ENCODE data around the gene FAM83B. TPM values are rescaled to one million over a fixed set of nuclear protein-coding genes. Genes with fewer than 3 reads are reported as not detected.
"Not testable (repeated sequence)": the region's sequence is repeated elsewhere in the genome, so short reads cannot be mapped to it uniquely, and the experiment has no call there.

FAM83B gene
- polyA plus RNA-seq, 3 donors = 0.09 to 0.51 TPM; not detected in 1

GRCh38 chr6:54856129-54856528, 9.6 kb downstream of the FAM83B start:
- 31 to 75% (median 71%) methylated on average over 3 of the region's 3 CpGs for WGBS, 3 donors
- no peak overlapping the region for H3K27ac ChIP-seq (ENCODE audit: low read depth, low read length)

GRCh38 chr6:54860132-54860531, 13.6 kb downstream of the FAM83B start:
- H3K27ac ChIP-seq (ENCODE audit: low read depth, low read length) = no peak overlapping the region

- 87 to 96% (median 92%) methylated on average over 5 of the region's 5 CpGs for WGBS, 3 donors
- no peak overlapping the region for H3K27ac ChIP-seq (ENCODE audit: low read depth, low read length)
Observed at GRCh38 chr6:54860739-54861138, 14.2 kb downstream of the FAM83B start.

- H3K27ac ChIP-seq (ENCODE audit: low read depth, low read length) = no peak overlapping the region
- 59 to 81% (median 77%) methylated on average over 10 of the region's 10 CpGs for WGBS, 3 donors
Observed at GRCh38 chr6:54861905-54862616, 15.5 kb downstream of the FAM83B start.

- WGBS, 3 donors = 73 to 85% (median 85%) methylated on average over 2 of the region's 2 CpGs
- H3K27ac ChIP-seq (ENCODE audit: low read depth, low read length) = no peak overlapping the region
Observed at GRCh38 chr6:54864272-54864671, 17.7 kb downstream of the FAM83B start.

- no peak overlapping the region for H3K27ac ChIP-seq (ENCODE audit: low read depth, low read length)
- WGBS, 3 donors = 73 to 80% (median 74%) methylated on average over 5 of the region's 5 CpGs
Observed at GRCh38 chr6:54865091-54865631, 18.6 kb downstream of the FAM83B start.

GRCh38 chr6:54868556-54868955, 22.0 kb downstream of the FAM83B start:
- no peak overlapping the region for H3K27ac ChIP-seq (ENCODE audit: low read depth, low read length)

- WGBS, 3 donors = 18 to 64% (median 49%) methylated on average over 1 of the region's 1 CpG
- H3K27ac ChIP-seq (ENCODE audit: low read depth, low read length) = no peak overlapping the region
Observed at GRCh38 chr6:54873599-54873998, 27.0 kb downstream of the FAM83B start.

- 79 to 88% (median 80%) methylated on average over 2 of the region's 2 CpGs for WGBS, 3 donors
- H3K27ac ChIP-seq (ENCODE audit: low read depth, low read length) = no peak overlapping the region
Observed at GRCh38 chr6:54874349-54875048, 27.9 kb downstream of the FAM83B start.

GRCh38 chr6:54875539-54875938, 29.0 kb downstream of the FAM83B start:
- 75 to 85% (median 77%) methylated on average over 3 of the region's 3 CpGs for WGBS, 3 donors

GRCh38 chr6:54876365-54876764, 29.8 kb downstream of the FAM83B start:
- H3K27ac ChIP-seq (ENCODE audit: low read depth, low read length) = no peak overlapping the region
- 84 to 93% (median 87%) methylated on average over 8 of the region's 8 CpGs for whole genome bisulfite sequencing, 3 donors

More at GRCh38 chr6:54875539-54875938, 29.0 kb downstream of the FAM83B start:
- H3K27ac ChIP-seq (ENCODE audit: low read depth, low read length) = no peak overlapping the region

- no peak overlapping the region for H3K27ac ChIP-seq (ENCODE audit: low read depth, low read length)
Observed at GRCh38 chr6:54876871-54877270, 30.3 kb downstream of the FAM83B start.

- H3K27ac ChIP-seq (ENCODE audit: low read depth, low read length) = no peak overlapping the region
- WGBS, 3 donors = 80 to 86% (median 86%) methylated on average over 5 of the region's 5 CpGs
Observed at GRCh38 chr6:54877713-54878317, 31.2 kb downstream of the FAM83B start.

GRCh38 chr6:54878718-54879117, 32.1 kb downstream of the FAM83B start:
- WGBS, 3 donors = 72 to 78% (median 76%) methylated on average over 2 of the region's 2 CpGs
- no peak overlapping the region for H3K27ac ChIP-seq (ENCODE audit: low read depth, low read length)

GRCh38 chr6:54879188-54879985, 32.8 kb downstream of the FAM83B start:
- no peak overlapping the region for H3K27ac ChIP-seq (ENCODE audit: low read depth, low read length)
- 50 to 57% (median 53%) methylated on average over 8 of the region's 8 CpGs for WGBS, 3 donors

- 38 to 72% (median 71%) methylated on average over 1 of the region's 1 CpG for WGBS, 3 donors
- H3K27ac ChIP-seq (ENCODE audit: low read depth, low read length) = no peak overlapping the region
Observed at GRCh38 chr6:54881067-54881730, 34.6 kb downstream of the FAM83B start.

- 94 to 97% (median 96%) methylated on average over 3 of the region's 3 CpGs for WGBS, 3 donors
Observed at GRCh38 chr6:54881891-54882290, 35.3 kb downstream of the FAM83B start.

GRCh38 chr6:54886932-54887584, 40.5 kb downstream of the FAM83B start:
- WGBS, 3 donors = 46 to 89% (median 84%) methylated on average over 4 of the region's 4 CpGs
- H3K27ac ChIP-seq (ENCODE audit: low read depth, low read length) = no peak overlapping the region

More at GRCh38 chr6:54881891-54882290, 35.3 kb downstream of the FAM83B start:
- H3K27ac ChIP-seq (ENCODE audit: low read depth, low read length) = not testable (repeated sequence)
